ENCODE measurements around the gene ZC3H10. TPM values are rescaled to one million over a fixed set of nuclear protein-coding genes. Genes with fewer than 3 reads are reported as not detected.
A peak's percentile ranks its signal among the peaks of the same experiment; 100 is the strongest.

The ZC3H10 gene
- total and polyA plus RNA-seq, 2 donors (not counting 3 experiments of a cell fraction or from before 2014, with no cell fraction given), result 2.6 to 10.1 TPM

- POLR2A ChIA-PET, result interaction anchor here (0.6 to 2.2 kb wide), 8 partner anchors 11 to 217 kb away, joined by 3 to 38 read pairs (median 4); partner anchors contain the start of genes ESYT1, SUOX and ZC3H10
These were observed 40.2 kb downstream of the ZC3H10 start, which contains the start of gene MYL6 for GRCh38 chr12:56158029-56158925. Gene MYL6 (plus strand): TSS chr12:56158359. CDS start chr12:56158402, 43 bp downstream.

More at GRCh38 chr12:56158029-56158925, 40.2 kb downstream of the ZC3H10 start, which contains the start of gene MYL6:
- Histone ChIP-seq H2AFZ (ENCODE audit: low read depth, low read length) (peak within 1 kb of the TSS; percentile 18), H3K4me1 (ENCODE audit: control insufficient read depth, extremely low read depth, insufficient read depth, low read length) (peaks cover 25% of the 10 kb centered on the region), H3K27ac (ENCODE audit: insufficient read depth, low read depth, low read length) (peak within 1 kb of the TSS; percentile 87), H3K4me3 (replicated peaks in 1 of 3; ENCODE audit: insufficient read depth in 1 of 3, low read depth in 1 of 3, low read length in 3 of 3) (peak within 1 kb of the TSS; percentile 78 to 98 (median 91)), H3K9me3 (replicated peaks; ENCODE audit: control insufficient read depth, insufficient read depth, low read length) (no peaks in the 10 kb centered on the region), H3K36me3 (ENCODE audit: control insufficient read depth in 2 of 2, extremely low read depth in 1 of 2, insufficient read depth in 2 of 2, low read length in 2 of 2) (peaks cover 18 to 31% of the 10 kb centered on the region in 2 experiments), H3K9me1 (replicated peaks; ENCODE audit: control insufficient read depth, extremely low read depth, insufficient read depth, low read length) (no peaks in the 10 kb centered on the region), H3K4me2 (ENCODE audit: insufficient read depth, low read length) (peak within 1 kb of the TSS; percentile 96), H3K27me3 (ENCODE audit: control insufficient read depth in 2 of 2, insufficient read depth in 2 of 2, low read length in 2 of 2) (no peaks in the 10 kb centered on the region), H4K20me1 (replicated peaks; ENCODE audit: control insufficient read depth, extremely low read depth, insufficient read depth, low read length) (no peaks in the 10 kb centered on the region), H3K9ac (replicated peaks; ENCODE audit: extremely low read depth, insufficient read depth, low read length) (peak within 1 kb of the TSS; percentile 96), H3K79me2 (ENCODE audit: control insufficient read depth, insufficient read depth, low read length) (peaks cover 35% of the 10 kb centered on the region)
- CTCF ChIA-PET, result interaction anchor here (1.0 to 2.1 kb wide), 4 partner anchors 14 to 39 kb away, joined by 3 to 17 read pairs (median 9); partner anchors contain the start of genes ESYT1 and SMARCC2
- BruUV-seq (replicated peaks), result no TSS peak
- TF ChIP-seq POLR2AphosphoS5 (IDR thresholded peaks at IDR 0.05; ENCODE audit: insufficient read depth, low read depth, low read length) (peak; percentile 100), POLR2A (IDR thresholded peaks at IDR 0.05; ENCODE audit: low read depth, low read length) (peak; percentile 99), JUN (IDR thresholded peaks at IDR 0.05; ENCODE audit: borderline replicate concordance, insufficient read depth, insufficient read length, low read depth) (peak; percentile 98), GATA2 (IDR thresholded peaks at IDR 0.05; ENCODE audit: insufficient read depth, insufficient read length, low read depth, low read length) (peak; percentile 20), FOS (IDR thresholded peaks at IDR 0.05; ENCODE audit: borderline replicate concordance, insufficient read depth, low read length) (peak; percentile 45), MYC (IDR thresholded peaks at IDR 0.05; ENCODE audit: low read depth, low read length) (no peak), EZH2 (IDR thresholded peaks at IDR 0.05; ENCODE audit: borderline replicate concordance, low read depth, low read length, severe bottlenecking) (no peak)
- TF ChIP-seq, protein P1, sequence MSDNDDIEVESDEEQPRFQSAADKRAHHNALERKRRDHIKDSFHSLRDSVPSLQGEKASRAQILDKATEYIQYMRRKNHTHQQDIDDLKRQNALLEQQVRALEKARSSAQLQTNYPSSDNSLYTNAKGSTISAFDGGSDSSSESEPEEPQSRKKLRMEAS (IDR thresholded peaks at IDR 0.05; ENCODE audit: insufficient read depth, insufficient read length), result no peak
- TF ChIP-seq, protein P2, sequence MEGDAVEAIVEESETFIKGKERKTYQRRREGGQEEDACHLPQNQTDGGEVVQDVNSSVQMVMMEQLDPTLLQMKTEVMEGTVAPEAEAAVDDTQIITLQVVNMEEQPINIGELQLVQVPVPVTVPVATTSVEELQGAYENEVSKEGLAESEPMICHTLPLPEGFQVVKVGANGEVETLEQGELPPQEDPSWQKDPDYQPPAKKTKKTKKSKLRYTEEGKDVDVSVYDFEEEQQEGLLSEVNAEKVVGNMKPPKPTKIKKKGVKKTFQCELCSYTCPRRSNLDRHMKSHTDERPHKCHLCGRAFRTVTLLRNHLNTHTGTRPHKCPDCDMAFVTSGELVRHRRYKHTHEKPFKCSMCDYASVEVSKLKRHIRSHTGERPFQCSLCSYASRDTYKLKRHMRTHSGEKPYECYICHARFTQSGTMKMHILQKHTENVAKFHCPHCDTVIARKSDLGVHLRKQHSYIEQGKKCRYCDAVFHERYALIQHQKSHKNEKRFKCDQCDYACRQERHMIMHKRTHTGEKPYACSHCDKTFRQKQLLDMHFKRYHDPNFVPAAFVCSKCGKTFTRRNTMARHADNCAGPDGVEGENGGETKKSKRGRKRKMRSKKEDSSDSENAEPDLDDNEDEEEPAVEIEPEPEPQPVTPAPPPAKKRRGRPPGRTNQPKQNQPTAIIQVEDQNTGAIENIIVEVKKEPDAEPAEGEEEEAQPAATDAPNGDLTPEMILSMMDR (IDR thresholded peaks at IDR 0.05; ENCODE audit: extremely low read depth in 1 of 2, insufficient read depth in 1 of 2, low read depth in 1 of 2, low read length in 2 of 2), result no peak
- intact Hi-C loops (cut with micrococcal nuclease), result no loop called here
- dilution Hi-C loops (cut with MboI; ENCODE audit: extremely low pct_ligation_motif_present, low sequenced_read_pairs), result no loop called here
- FAIRE-seq, result peak; percentile 99
- peak; percentile 96 for DNase-seq (ENCODE audit: low read depth, low spot score)

Measured in endothelial cell of umbilical vein (primary cell).